Fibroblast of lung (primary cell): ENCODE data around the gene SIAH2.

ENCODE experiments used
- EZH2 ChIP-seq: IDR thresholded peaks from 2 replicates; pipeline ENCODE4 v1.5.1; 2012; ENCODE audit warnings: low read length, control low read depth, mild to moderate bottlenecking; ENCODE audit errors: missing control alignments
- TF ChIP-seq, protein P1 (sequence below), 2 donors: IDR thresholded peaks in 1 of 2; conservative IDR thresholded peaks in 1 of 2; 1 replicate in 1 of 2; 2 replicates in 1 of 2; pipeline ENCODE4 v1.5.1; 2011 to 2012; ENCODE audit warnings: low read length in 2 of 2, control low read depth in 1 of 2, inconsistent platforms in 1 of 2, low read depth in 1 of 2, mild to moderate bottlenecking in 1 of 2

GRCh38 chr3:150757768-150758167 lies 5.2 kb downstream of the SIAH2 start:
- TF ChIP-seq, protein P1, sequence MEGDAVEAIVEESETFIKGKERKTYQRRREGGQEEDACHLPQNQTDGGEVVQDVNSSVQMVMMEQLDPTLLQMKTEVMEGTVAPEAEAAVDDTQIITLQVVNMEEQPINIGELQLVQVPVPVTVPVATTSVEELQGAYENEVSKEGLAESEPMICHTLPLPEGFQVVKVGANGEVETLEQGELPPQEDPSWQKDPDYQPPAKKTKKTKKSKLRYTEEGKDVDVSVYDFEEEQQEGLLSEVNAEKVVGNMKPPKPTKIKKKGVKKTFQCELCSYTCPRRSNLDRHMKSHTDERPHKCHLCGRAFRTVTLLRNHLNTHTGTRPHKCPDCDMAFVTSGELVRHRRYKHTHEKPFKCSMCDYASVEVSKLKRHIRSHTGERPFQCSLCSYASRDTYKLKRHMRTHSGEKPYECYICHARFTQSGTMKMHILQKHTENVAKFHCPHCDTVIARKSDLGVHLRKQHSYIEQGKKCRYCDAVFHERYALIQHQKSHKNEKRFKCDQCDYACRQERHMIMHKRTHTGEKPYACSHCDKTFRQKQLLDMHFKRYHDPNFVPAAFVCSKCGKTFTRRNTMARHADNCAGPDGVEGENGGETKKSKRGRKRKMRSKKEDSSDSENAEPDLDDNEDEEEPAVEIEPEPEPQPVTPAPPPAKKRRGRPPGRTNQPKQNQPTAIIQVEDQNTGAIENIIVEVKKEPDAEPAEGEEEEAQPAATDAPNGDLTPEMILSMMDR (conservative IDR thresholded peaks at IDR 0.05 in 1 of 2, IDR thresholded peaks at IDR 0.05 in 1 of 2; ENCODE audit: low read depth in 1 of 2, low read length in 2 of 2), result no peak
- TF ChIP-seq EZH2, result no peak
